Suprapubic skin (tissue), 3 donors: Measurements from ENCODE around the gene CYBC1.

Experiments
- CTCF ChIP-seq, 2 donors: fragments of 200-600 bp in 1 of 2; fragments of 450-650 bp in 1 of 2; sonication (generic) in 1 of 2; IDR thresholded peaks; one replicate each; pipeline ENCODE4 v1.5.1; 2016 to 2019; ENCODE audit warnings: antibody characterized with exemption in 2 of 2, mild to moderate bottlenecking in 1 of 2, moderate library complexity in 1 of 2
- POLR2AphosphoS5 ChIP-seq, 3 donors: sonication (generic); formaldehyde crosslinking; IDR thresholded peaks; one replicate each; pipeline ENCODE4 v1.6.1; 2017; ENCODE audit warnings: antibody characterized with exemption in 3 of 3

GRCh38 chr17:82434216-82434565 lies 16.4 kb downstream of the CYBC1 start:
- TF ChIP-seq CTCF (IDR thresholded peaks at IDR 0.05): no peak
- no peak for TF ChIP-seq POLR2AphosphoS5 (IDR thresholded peaks at IDR 0.05)
